Sigmoid colon (tissue), 4 donors: ENCODE measurements around the gene PCED1B.
"Not testable (repeated sequence)": the region's sequence is repeated elsewhere in the genome, so short reads cannot be mapped to it uniquely, and the experiment has no call there.

Experiments used
- EP300 ChIP-seq, 4 donors: sonication (generic); formaldehyde crosslinking; IDR thresholded peaks; one replicate each; pipeline ENCODE4 v1.6.1; 2017; ENCODE audit warnings: antibody characterized with exemption in 4 of 4
- POLR2A ChIP-seq, 2 donors: fragments of 450-650 bp; IDR thresholded peaks; one replicate each; pipeline ENCODE4 v1.6.1; 2016; ENCODE audit warnings: antibody characterized with exemption in 2 of 2, mild to moderate bottlenecking in 2 of 2, moderate library complexity in 2 of 2
- POLR2AphosphoS5 ChIP-seq, 4 donors: sonication (generic); formaldehyde crosslinking; IDR thresholded peaks; one replicate each; pipeline ENCODE4 v1.6.1; 2017; ENCODE audit warnings: antibody characterized with exemption in 4 of 4
- TF ChIP-seq, protein P1 (sequence below), 4 experiments: fragments of 450-650 bp in 3 of 4; fragments of 200-600 bp in 1 of 4; IDR thresholded peaks; one replicate each; pipeline ENCODE4 v1.5.1; 2016 to 2019; ENCODE audit warnings: antibody characterized with exemption in 4 of 4, mild to moderate bottlenecking in 3 of 4, moderate library complexity in 2 of 4

DNA sequence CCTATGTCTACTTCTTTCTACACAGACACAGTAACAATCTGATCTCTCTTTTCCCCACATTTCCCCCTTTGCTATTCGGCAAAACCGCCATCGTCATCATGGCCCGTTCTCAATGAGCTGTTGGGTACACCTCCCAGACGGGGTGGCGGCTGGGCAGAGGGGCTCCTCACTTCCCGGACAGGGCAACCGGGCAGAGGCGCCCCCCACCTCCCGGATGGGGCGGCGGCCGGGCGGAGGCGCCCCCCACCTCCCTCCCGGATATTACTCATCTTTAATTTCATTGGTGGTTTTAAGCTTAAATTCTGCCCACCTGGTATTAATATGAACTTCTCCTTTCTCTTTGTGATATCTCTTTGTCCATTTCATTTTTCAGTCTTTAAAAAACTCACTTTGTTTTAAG, 90.9 kb downstream of the PCED1B start:
- TF ChIP-seq, protein P1, sequence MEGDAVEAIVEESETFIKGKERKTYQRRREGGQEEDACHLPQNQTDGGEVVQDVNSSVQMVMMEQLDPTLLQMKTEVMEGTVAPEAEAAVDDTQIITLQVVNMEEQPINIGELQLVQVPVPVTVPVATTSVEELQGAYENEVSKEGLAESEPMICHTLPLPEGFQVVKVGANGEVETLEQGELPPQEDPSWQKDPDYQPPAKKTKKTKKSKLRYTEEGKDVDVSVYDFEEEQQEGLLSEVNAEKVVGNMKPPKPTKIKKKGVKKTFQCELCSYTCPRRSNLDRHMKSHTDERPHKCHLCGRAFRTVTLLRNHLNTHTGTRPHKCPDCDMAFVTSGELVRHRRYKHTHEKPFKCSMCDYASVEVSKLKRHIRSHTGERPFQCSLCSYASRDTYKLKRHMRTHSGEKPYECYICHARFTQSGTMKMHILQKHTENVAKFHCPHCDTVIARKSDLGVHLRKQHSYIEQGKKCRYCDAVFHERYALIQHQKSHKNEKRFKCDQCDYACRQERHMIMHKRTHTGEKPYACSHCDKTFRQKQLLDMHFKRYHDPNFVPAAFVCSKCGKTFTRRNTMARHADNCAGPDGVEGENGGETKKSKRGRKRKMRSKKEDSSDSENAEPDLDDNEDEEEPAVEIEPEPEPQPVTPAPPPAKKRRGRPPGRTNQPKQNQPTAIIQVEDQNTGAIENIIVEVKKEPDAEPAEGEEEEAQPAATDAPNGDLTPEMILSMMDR (IDR thresholded peaks at IDR 0.05) = not testable (repeated sequence)
- TF ChIP-seq POLR2A, EP300, POLR2AphosphoS5 (IDR thresholded peaks at IDR 0.05): not testable (repeated sequence)
